Suppressor macrophage treated with lipopolysaccharide for 4 hours (primary cell): ENCODE data around the gene HSD17B14.
"Not testable (repeated sequence)": the region's sequence is repeated elsewhere in the genome, so short reads cannot be mapped to it uniquely, and the experiment has no call there.

Experiments used
- DNase-seq: peaks from one replicate; pipeline ENCODE4 v3.0.0-alpha.2; 2020

Gene HSD17B14

GRCh38 chr19:48836089-48837017 is at the start of gene HSD17B14:
TSS of gene HSD17B14 (minus strand) at chr19:48836491. CDS start at chr19:48836411, 80 bp downstream.
- no peak for DNase-seq

GRCh38 chr19:48883726-48884125 is 47.4 kb upstream of the HSD17B14 start:
- DNase-seq = no peak

GRCh38 chr19:48881741-48882657 is 45.7 kb upstream of the HSD17B14 start:
- no peak for DNase-seq

GRCh38 chr19:48879696-48880095 is 43.4 kb upstream of the HSD17B14 start:
- not testable (repeated sequence) for DNase-seq

GRCh38 chr19:48879025-48879637 is 42.8 kb upstream of the HSD17B14 start:
- no peak for DNase-seq

GRCh38 chr19:48878196-48879024 is 42.1 kb upstream of the HSD17B14 start:
- peak; percentile 62 for DNase-seq

- no peak for DNase-seq
Measured at GRCh38 chr19:48877855-48878195, 41.5 kb upstream of the HSD17B14 start.

GRCh38 chr19:48876043-48876981 is 40.0 kb upstream of the HSD17B14 start:
- DNase-seq = peak; percentile 39

GRCh38 chr19:48874303-48875135 is 38.2 kb upstream of the HSD17B14 start:
- peak; percentile 81 for DNase-seq

GRCh38 chr19:48873476-48874302 is 37.4 kb upstream of the HSD17B14 start:
- peak; percentile 58 for DNase-seq

- peak; percentile 93 for DNase-seq
Measured at GRCh38 chr19:48872884-48873475, 36.7 kb upstream of the HSD17B14 start.

GRCh38 chr19:48872182-48872883 is 36.0 kb upstream of the HSD17B14 start, which contains the start of gene PPP1R15A:
TSS of gene PPP1R15A (plus strand) at chr19:48872421. CDS start at chr19:48873234, 813 bp downstream.
- DNase-seq = peak; percentile 99

GRCh38 chr19:48871471-48872181 is 35.3 kb upstream of the HSD17B14 start:
- DNase-seq = not testable (repeated sequence)

GRCh38 chr19:48870048-48870447 is 33.8 kb upstream of the HSD17B14 start:
- peak; percentile 45 for DNase-seq

- peak; percentile 68 for DNase-seq
Measured at GRCh38 chr19:48868114-48868886, 32.0 kb upstream of the HSD17B14 start, which contains the start of gene PLEKHA4. TSS of gene PLEKHA4 (minus strand) at chr19:48868617. CDS start at chr19:48867620, 997 bp downstream.

GRCh38 chr19:48867746-48868113 is 31.4 kb upstream of the HSD17B14 start:
- DNase-seq = no peak
